CD4-positive, alpha-beta T cell treated with Interleukin-17A for 4 hours (primary cell): ENCODE measurements around the gene TBC1D21.

Source experiments
- DNase-seq: peaks from one replicate; pipeline ENCODE4 v3.0.0-alpha.2; 2020; ENCODE audit warnings: mixed read lengths

The TBC1D21 gene

DNA sequence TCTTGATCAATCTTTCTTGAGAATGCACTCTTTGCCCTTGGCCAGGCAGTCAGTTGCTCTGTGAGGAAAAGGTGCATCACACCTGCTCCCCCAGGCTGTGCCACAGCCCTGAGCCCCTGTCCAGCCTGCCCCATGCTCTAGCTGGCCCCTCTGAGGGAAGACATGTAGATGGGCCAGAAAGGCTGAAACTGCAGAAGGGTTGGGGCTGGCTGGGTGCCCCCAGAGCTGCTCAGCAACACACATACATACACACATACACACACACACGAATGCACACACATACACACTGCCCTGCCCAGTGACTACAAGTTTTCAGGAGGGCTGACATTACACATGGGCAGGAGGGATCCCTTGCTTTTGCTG is 16.4 kb downstream of the TBC1D21 start:
- no peak for DNase-seq

DNA sequence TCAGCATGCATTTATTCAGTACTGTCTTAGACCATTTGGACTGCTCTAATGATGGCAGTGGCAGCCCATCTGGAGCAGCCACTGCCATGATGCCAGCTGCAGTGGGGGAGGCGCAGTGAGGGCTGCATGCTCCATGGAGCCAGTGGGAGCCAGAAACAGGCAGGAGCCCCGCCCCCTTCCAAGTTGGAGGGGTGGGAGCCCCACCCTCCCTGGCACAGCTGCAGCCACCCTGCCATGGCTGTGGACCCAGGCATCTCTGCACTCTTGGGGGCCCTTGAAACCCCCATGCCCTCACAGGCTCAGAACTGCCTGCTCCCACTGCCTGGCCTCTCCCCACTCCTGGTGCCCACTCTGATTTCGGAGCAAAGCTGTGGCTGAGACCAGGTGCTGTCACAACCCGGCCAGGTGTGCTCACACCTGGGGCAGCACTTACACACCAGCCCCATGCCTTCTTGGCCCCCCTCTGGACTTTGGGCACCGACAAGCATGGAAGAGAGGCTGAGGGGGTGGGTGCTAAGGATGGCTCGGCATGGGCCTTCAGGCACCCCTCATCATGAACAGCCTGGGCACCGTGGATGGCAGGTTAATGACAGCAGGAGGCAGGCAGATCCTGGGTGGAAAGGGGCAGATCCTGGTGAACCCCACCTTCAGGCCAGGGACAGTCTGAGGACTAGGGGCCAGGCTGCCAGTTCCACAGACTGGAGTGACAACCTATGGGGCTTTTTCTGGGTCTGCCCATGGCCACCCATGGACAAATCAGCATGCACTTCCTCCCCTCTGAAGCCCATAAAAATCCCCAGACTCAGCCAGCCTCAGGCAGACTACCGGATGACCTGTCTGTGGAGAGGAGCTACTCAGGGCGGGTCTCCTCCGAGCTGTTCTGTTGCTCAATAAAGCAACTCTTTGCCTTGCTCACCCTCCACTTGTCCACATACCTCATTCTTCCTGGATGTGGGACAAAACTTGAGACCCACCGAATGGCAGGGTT is 18.3 kb downstream of the TBC1D21 start:
- no peak for DNase-seq

GRCh38 chr15:73892446-73893226 is 19.3 kb downstream of the TBC1D21 start:
- no peak for DNase-seq

DNA sequence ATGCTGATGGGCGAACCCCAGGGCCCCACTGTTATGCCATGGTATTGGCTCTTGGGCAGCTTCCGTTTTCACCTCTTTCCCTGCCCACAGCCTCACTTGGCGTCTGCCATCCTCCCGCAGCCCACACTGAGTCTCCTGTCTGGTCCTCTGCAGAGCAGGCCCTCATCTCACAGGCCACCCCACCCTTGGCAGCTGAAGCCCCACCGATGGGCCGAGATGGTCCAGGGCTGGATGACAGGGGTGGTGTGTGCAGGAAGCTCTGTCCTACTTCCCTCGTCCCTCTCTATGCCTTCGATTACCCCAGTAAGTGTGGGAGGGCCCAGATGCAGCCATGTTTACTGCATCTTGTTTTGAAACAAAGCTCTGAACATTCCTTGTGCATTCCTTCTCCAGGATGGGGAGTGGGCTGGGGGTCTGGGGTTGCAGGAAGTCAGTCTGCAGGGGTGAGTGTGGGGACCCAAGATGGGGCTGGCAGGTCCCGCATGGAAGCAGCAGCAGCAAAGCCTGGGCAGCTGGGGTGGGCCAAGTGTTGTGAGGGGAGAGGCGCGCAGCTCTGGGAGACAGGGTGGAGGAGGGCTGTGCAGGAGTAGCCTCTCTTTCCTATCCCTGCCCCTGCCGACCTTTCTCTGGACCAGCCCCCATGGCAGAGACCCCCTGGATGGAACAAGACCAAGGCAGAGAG is 20.9 kb downstream of the TBC1D21 start:
- DNase-seq: no peak

DNA sequence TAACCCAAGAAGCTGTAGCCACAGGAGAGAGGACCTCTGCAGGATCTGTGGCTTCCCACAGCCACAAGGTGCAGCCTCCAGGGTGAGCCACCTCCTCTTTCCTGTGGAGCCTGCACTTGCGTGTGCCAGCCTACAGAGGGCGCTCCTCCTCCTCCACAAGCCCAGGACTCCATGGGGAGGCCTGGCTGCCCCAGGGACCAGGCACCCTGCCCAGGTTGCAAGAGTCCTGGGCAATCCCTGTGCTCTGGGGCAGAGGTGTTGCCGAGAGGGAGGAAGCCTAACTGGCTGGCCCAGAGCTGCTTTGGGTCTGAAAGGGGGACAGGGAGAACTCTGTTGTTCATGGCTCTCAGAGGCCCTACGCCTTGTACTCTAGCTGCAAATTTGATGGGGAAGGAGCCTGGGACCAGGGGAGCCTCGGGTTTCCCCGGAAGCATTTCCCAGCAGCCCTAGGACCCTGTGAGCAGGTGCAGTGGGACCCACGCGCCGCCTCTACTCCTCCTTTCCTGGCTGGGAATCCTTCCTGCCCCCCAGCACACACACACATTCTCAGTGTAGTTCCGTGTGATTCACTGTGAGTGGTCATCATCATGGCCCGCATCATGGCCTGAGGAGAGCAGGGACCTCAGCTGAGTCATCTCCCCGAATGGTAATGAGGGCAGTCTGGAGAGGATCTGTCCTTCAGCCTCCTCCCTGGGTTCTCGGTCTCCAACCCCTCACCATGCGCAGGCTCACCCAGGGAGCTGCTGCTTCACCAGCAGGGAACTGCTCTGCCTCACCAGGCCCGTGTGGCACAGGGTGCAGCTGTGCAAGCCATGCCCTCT is 24.3 kb downstream of the TBC1D21 start:
- peak; percentile 61 for DNase-seq

GRCh38 chr15:73899197-73900094 is 26.1 kb downstream of the TBC1D21 start:
- DNase-seq: no peak

- no peak for DNase-seq
Measured at GRCh38 chr15:73900095-73900712, 26.8 kb downstream of the TBC1D21 start.

DNA sequence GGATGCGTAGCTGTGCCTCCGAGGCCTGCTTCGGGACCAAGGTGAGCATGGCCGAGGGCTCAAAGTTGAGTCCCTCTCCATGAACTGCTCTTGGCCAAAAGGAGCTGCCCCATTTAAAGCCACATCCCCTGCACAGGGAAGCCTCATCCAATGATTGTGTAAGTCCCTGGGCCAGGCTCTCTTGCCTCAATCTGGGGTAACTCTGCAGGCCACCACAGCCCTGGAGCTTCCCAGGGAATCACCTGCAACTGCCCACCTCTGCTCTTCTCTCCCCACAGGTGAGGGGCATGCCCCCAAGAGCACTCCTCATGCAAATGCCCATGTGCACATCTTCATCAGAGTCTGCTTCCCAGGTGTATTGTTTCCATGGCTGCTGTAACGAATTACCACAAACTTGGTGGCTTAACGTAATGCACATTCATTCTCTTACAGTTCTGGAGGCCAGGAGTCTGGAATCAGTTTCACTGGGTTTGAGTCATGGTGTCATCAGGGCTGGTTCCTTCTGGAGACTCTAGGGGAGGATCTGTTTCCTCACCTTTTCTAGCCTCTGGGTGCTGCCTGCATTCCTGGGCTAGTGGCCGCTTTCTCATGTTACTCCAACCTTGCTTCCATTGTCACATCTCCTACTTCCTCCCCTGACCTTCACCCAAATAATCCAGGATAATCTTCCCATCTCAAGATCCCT is 27.9 kb downstream of the TBC1D21 start:
- DNase-seq: no peak

GRCh38 chr15:73902121-73903020 is 29.0 kb downstream of the TBC1D21 start:
- no peak for DNase-seq

DNA sequence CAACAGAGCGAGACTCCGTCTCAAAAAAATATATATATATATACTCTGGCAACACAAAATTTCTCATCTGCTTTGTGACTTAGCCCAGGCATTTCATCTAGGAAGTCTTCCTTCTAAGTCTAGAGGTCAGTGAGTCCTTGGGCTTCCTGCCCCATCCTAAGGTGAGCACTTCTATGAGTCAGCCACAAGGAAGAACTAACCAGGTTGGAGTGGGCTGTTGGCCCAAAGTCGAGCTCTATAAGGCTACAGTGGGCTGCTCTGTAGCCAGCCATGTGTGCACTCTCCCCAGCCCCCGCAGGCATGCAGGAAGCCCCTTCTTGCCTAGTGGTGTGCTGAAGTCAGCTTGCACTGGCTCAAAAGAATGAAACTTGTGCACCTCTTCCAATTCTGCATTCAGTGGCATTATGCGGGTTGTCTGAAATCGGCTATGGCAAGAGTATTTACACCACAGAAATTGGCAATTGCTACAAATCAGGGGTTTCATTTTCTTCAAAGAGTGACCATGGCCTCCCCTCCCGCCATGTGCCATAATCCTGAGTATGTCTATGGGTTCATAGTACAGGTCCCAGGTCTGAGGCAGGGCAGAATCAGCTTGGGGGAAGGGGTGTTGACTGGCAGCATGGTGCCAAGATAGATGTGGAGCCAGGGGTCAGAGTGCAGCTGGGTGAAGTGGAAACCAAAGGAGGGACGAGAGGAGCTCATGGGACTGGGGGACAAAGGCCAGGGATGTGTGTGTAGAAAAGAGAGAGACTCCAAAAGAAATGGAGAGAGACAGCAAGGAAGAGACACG is 30.9 kb downstream of the TBC1D21 start:
- no peak for DNase-seq

GRCh38 chr15:73905225-73905827 is 32.0 kb downstream of the TBC1D21 start:
- DNase-seq: no peak

GRCh38 chr15:73906346-73907034 is 33.1 kb downstream of the TBC1D21 start:
- no peak for DNase-seq

DNA sequence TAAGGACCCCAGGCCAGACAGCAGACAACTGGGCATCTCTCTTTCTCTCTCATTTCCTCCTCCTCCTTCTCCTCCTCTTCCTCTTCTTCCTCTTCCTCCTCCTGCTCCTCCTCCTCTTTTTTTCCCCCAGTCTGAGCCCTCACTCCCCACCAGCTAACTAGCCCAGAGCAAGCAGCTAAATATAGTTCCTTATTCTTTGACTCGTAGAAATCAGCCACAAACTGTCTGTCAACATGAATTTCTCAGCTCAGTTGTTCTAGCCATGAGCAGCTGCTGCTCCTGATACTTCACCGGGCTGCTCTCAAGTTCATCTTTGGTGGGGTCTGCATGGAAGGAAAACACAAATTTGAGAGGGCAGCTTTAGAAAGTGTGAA is 33.7 kb downstream of the TBC1D21 start:
- DNase-seq: no peak

DNA sequence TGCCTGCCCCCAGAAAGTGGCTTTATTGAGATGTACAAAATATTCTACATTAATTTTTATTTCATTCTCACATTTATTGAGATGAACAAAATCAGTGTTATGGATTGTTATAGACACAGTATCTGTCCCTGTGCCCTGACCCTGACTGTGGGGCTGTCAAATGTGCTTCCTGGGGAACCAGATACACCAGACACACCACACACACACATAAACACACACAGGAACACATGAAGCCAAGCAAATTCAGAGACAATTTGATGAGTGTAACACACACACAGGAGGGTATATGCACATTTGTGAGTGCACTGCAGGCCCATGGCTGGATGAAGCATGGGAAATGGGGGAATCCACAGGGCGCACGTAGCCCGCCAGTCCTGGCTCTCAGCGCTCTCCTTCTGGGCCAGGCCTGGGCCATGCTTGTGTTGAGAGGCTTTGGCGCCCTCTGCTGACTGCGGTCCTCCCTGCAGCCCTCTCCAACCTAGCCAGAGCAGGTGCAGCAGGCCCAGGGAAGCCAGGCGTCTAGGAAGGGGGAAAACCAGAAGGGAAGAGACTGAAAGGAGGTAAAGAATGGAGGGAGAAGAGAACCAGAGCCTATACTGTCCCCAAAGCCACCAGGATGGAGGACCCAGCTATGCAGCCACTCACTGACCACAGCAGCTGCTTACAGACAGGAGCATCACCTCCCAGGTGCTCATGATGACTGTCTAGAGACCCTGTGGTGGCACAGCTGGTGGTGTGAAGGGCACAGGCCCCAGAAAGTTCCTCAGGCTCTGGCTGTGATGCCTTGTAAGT is 34.9 kb downstream of the TBC1D21 start:
- peak; percentile 78 for DNase-seq

- DNase-seq: no peak
Measured at GRCh38 chr15:73908822-73909122, 35.4 kb downstream of the TBC1D21 start.

- DNase-seq: no peak
Measured at GRCh38 chr15:73909651-73910050, 36.3 kb downstream of the TBC1D21 start.
